ENCODE measurements around the gene ADRA2C.

- TF ChIP-seq CTCF (IDR thresholded peaks at IDR 0.05; ENCODE audit: low read depth, low read length): no peak
- no peak for TF ChIP-seq EZH2phosphoT487 (IDR thresholded peaks at IDR 0.05; ENCODE audit: low read depth)
These were observed 4.4 kb downstream of the ADRA2C start for GRCh38 chr4:3770323-3771163.
